HCT116 (cell line): ENCODE data around the gene OR6C2. TPM values are rescaled to one million over a fixed set of nuclear protein-coding genes. Genes with fewer than 3 reads are reported as not detected.

Experiments used
- ATAC-seq: fragments of 200-7000 bp; cut with Tn5 transposase; 2 replicates; pipeline ENCODE4 v1.9.1; 2020; ENCODE audit warnings: mild to moderate bottlenecking, moderate library complexity
- BruUV-seq: library from RNA; stranded (reverse); fragments of 400-500 nt; replicated peaks from 2 replicates; lab custom pipeline; 2021; lab: Mats Ljungman, UMichigan
- CTCF ChIA-PET: fragments of 300-600 bp; sonication (Branson Sonifier 250); formaldehyde crosslinking; loops from one replicate; lab custom pipeline; 2021; ENCODE audit warnings: antibody characterized with exemption; lab: Charles Lee
- POLR2A ChIA-PET: fragments of 300-600, 350-600 bp; sonication (Branson Sonifier 250); formaldehyde crosslinking; loops from one replicate; lab custom pipeline; 2021; ENCODE audit warnings: antibody characterized with exemption; lab: Charles Lee
- RAD21 ChIA-PET, 2 experiments: fragments of 300-600 bp; sonication (Branson Sonifier 250); formaldehyde crosslinking; loops; one replicate each; lab custom pipeline; 2023; ENCODE audit warnings: low total read pairs in 2 of 2; ENCODE audit not compliant: uncharacterized antibody in 2 of 2, unreplicated experiment in 2 of 2, low non-redundant PET in 1 of 2; lab: Charles Lee
- DNase-seq: peaks from one replicate; pipeline ENCODE4 v3.0.0-alpha.2; 2010; ENCODE audit warnings: low read depth, low spot score
- H2AFZ ChIP-seq: fragments of 200-600 bp; shearing (Covaris generic), sonication (generic); 2 replicates; pipeline ENCODE4 v1.6.1; 2017; ENCODE audit warnings: low read depth, mixed run types, mixed read lengths, antibody characterized with exemption, low read length; ENCODE audit not compliant: poor library complexity, severe bottlenecking
- H3K27ac ChIP-seq: 2 replicates; pipeline ENCODE4 v1.5.1; 2012; ENCODE audit warnings: low read depth, low read length
- H3K27me3 ChIP-seq: fragments of 200-600 bp; sonication (generic); 2 replicates; pipeline ENCODE4 v1.6.1; 2016; ENCODE audit warnings: mixed run types, low read length, mixed read lengths; ENCODE audit not compliant: insufficient read depth
- H3K36me3 ChIP-seq, 2 experiments: fragments of 200-500 bp in 1 of 2; fragments of 200-600 bp in 1 of 2; sonication (Bioruptor generic) in 1 of 2; sonication (generic) in 1 of 2; 2 replicates each; pipeline versions ENCODE4 v1.5.1 to v1.6.1; 2014 to 2016; ENCODE audit warnings: low read length in 2 of 2, inconsistent platforms in 1 of 2, mixed read lengths in 1 of 2, mixed run types in 1 of 2; ENCODE audit not compliant: insufficient read depth in 2 of 2, control insufficient read depth in 1 of 2
- H3K4me1 ChIP-seq, 2 experiments: fragments of 200-600 bp in 1 of 2; sonication (generic) in 1 of 2; 2 replicates each; pipeline versions ENCODE4 v1.5.1 to v1.6.1; 2012 to 2017; ENCODE audit warnings: low read length in 2 of 2, inconsistent platforms in 1 of 2, mild to moderate bottlenecking in 1 of 2, mixed read lengths in 1 of 2, mixed run types in 1 of 2, moderate library complexity in 1 of 2; ENCODE audit not compliant: insufficient read depth in 2 of 2, control insufficient read depth in 1 of 2
- H3K4me2 ChIP-seq: fragments of 200-600 bp; sonication (generic); 2 replicates; pipeline ENCODE4 v1.6.1; 2017; ENCODE audit warnings: mixed run types, low read length, mixed read lengths
- H3K4me3 ChIP-seq, 2 experiments: fragments of 200-600 bp in 1 of 2; sonication (generic) in 1 of 2; replicated peaks in 1 of 2; 2 replicates each; pipeline ENCODE4 v1.5.1; 2011 to 2016; ENCODE audit warnings: low read length in 2 of 2, control low read depth in 1 of 2, low read depth in 1 of 2, mild to moderate bottlenecking in 1 of 2, mixed read lengths in 1 of 2, mixed run types in 1 of 2
- H3K79me2 ChIP-seq: fragments of 200-600 bp; sonication (generic); 2 replicates; pipeline ENCODE4 v1.6.1; 2017; ENCODE audit warnings: mild to moderate bottlenecking, mixed run types, low read length, moderate library complexity, mixed read lengths; ENCODE audit not compliant: insufficient read depth
- H3K9ac ChIP-seq: fragments of 200-600 bp; sonication (generic); 2 replicates; pipeline ENCODE4 v1.6.1; 2016; ENCODE audit warnings: low read length, mixed read lengths
- H3K9me2 ChIP-seq: fragments of 200-600 bp; sonication (generic), shearing (Covaris generic); 2 replicates; pipeline ENCODE4 v1.6.1; 2017; ENCODE audit warnings: mixed run types, mild to moderate bottlenecking, moderate library complexity; ENCODE audit not compliant: insufficient read depth
- H3K9me3 ChIP-seq, 2 experiments: fragments of 200-500 bp in 1 of 2; fragments of 200-600 bp in 1 of 2; sonication (Bioruptor generic) in 1 of 2; sonication (generic) in 1 of 2; 2 replicates each; pipeline ENCODE4 v1.6.1; 2014 to 2017; ENCODE audit warnings: low read length in 2 of 2, mixed read lengths in 2 of 2, inconsistent platforms in 1 of 2, low read depth in 1 of 2, mild to moderate bottlenecking in 1 of 2, mixed run types in 1 of 2, moderate library complexity in 1 of 2; ENCODE audit not compliant: control insufficient read depth in 1 of 2, insufficient read depth in 1 of 2
- H4K20me1 ChIP-seq: fragments of 200-600 bp; sonication (generic), shearing (Covaris generic); 2 replicates; pipeline ENCODE4 v1.6.1; 2017; ENCODE audit warnings: mixed run types, mild to moderate bottlenecking, moderate library complexity; ENCODE audit not compliant: insufficient read depth
- CBX3 ChIP-seq: IDR thresholded peaks from 2 replicates; pipeline ENCODE4 v1.6.1; 2012; ENCODE audit warnings: low read depth
- CEBPB ChIP-seq: IDR thresholded peaks from 2 replicates; pipeline ENCODE4 v1.6.1; 2012; ENCODE audit warnings: low read depth
- EGR1 ChIP-seq: IDR thresholded peaks from 2 replicates; pipeline ENCODE4 v1.6.1; 2012; ENCODE audit warnings: low read depth
- ELF1 ChIP-seq: IDR thresholded peaks from 2 replicates; pipeline ENCODE4 v1.6.1; 2012; ENCODE audit warnings: low read depth, borderline replicate concordance
- EZH2phosphoT487 ChIP-seq: fragments of 200-600 bp; IDR thresholded peaks from 2 replicates; pipeline ENCODE4 v1.6.1; 2018; ENCODE audit warnings: antibody characterized with exemption, borderline replicate concordance
- POLR2A ChIP-seq: IDR thresholded peaks from 2 replicates; pipeline ENCODE4 v1.7.0; 2011; ENCODE audit warnings: borderline replicate concordance; ENCODE audit not compliant: insufficient read depth, insufficient read length; ENCODE audit errors: extremely low read depth
- POLR2AphosphoS5 ChIP-seq: IDR thresholded peaks from 2 replicates; pipeline ENCODE4 v1.6.1; 2011; ENCODE audit warnings: mild to moderate bottlenecking, low read depth, low read length, moderate library complexity
- RAD21 ChIP-seq: IDR thresholded peaks from 2 replicates; pipeline ENCODE4 v1.6.1; 2012; ENCODE audit warnings: low read depth, mild to moderate bottlenecking
- SP1 ChIP-seq: IDR thresholded peaks from 2 replicates; pipeline ENCODE4 v1.6.1; 2012; ENCODE audit warnings: low read depth
- SRF ChIP-seq: IDR thresholded peaks from 2 replicates; pipeline ENCODE4 v1.6.1; 2012; ENCODE audit warnings: low read depth
- YY1 ChIP-seq: IDR thresholded peaks from 2 replicates; pipeline ENCODE4 v1.6.1; 2011; ENCODE audit warnings: low read length, low read depth, moderate library complexity, mild to moderate bottlenecking; ENCODE audit not compliant: insufficient replicate concordance; ENCODE audit errors: extremely low read depth
- ZFX ChIP-seq: fragments of 450-650 bp; IDR thresholded peaks from 2 replicates; pipeline ENCODE4 v1.6.1; 2017
- ZNF274 ChIP-seq: fragments of 200-500 bp; sonication (Bioruptor generic); IDR thresholded peaks from 2 replicates; pipeline ENCODE4 v1.6.1; 2014; ENCODE audit warnings: mild to moderate bottlenecking, low read depth, low read length, inconsistent platforms
- intact Hi-C: fragments of 100-400 bp; cut with micrococcal nuclease; formaldehyde crosslinking; loops from 2 replicates; pipeline ENCODE4 v1.10.0; 2022
- total RNA-seq: library from RNA; stranded (reverse); gene quantifications from one replicate; pipeline ENCODE4 v1.2.1, GENCODE V29; 2021; ENCODE audit not compliant: unreplicated experiment
- TF ChIP-seq, protein P1 (sequence below), 3 experiments: fragments of 200-600 bp in 1 of 3; sonication (generic) in 1 of 3; IDR thresholded peaks in 2 of 3; conservative IDR thresholded peaks in 1 of 3; 2 replicates each; pipeline ENCODE4 v1.5.1; 2012 to 2017; ENCODE audit warnings: low read depth in 2 of 3, low read length in 2 of 3, antibody characterized with exemption in 1 of 3, borderline replicate concordance in 1 of 3, control low read depth in 1 of 3, mild to moderate bottlenecking in 1 of 3, mixed read lengths in 1 of 3, mixed run types in 1 of 3, moderate library complexity in 1 of 3; ENCODE audit not compliant: insufficient read depth in 1 of 3
- TF ChIP-seq, protein P2 (sequence below): IDR thresholded peaks from 2 replicates; pipeline ENCODE4 v1.6.1; 2012
- TF ChIP-seq, protein P3 (sequence below): IDR thresholded peaks from 2 replicates; pipeline ENCODE4 v1.6.1; 2012

OR6C2 gene
- total RNA-seq, 1 experiment from 2014 or later, result not detected

DNA sequence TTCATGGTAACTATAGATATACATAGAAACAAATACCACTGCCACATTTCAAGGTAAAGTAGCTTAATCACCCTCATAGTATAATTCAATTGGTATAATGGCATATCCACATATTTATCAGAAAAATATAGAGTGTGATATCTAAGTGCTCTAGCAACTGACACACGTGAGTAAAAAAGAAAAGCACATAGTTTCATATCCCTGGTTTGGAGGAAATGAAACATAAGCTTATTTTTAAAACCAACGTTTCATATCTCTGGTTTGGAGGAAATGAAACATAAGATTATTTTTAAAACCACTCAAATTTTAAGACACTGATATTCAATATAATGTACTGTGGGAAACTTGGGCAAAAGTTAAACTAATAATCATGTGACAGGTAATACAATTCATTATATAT is 24.0 kb downstream of the OR6C2 start:
- no peaks in the 10 kb centered on the region for H3K9me2 ChIP-seq
- ATAC-seq, result no peak
- H3K9me3 ChIP-seq, result no peaks in the 10 kb centered on the region
- H2AFZ ChIP-seq, result no peak overlapping the region
- H3K27me3 ChIP-seq, result peaks cover 16% of the 10 kb centered on the region
- RAD21 ChIA-PET, result no interaction called here
- no peaks in the 10 kb centered on the region for H3K79me2 ChIP-seq
- H3K4me1 ChIP-seq, result no peaks in the 10 kb centered on the region
- CTCF ChIA-PET, result no interaction called here
- DNase-seq, result no peak
- BruUV-seq, result no TSS peak
- TF ChIP-seq EZH2phosphoT487 (no peak), SP1 (no peak), EGR1 (no peak), POLR2A (no peak), ZFX (no peak), SRF (no peak), YY1 (no peak), CBX3 (no peak), ZNF274 (no peak), ELF1 (no peak), CEBPB (no peak), POLR2AphosphoS5 (no peak), RAD21 (no peak)
- TF ChIP-seq, protein P1, sequence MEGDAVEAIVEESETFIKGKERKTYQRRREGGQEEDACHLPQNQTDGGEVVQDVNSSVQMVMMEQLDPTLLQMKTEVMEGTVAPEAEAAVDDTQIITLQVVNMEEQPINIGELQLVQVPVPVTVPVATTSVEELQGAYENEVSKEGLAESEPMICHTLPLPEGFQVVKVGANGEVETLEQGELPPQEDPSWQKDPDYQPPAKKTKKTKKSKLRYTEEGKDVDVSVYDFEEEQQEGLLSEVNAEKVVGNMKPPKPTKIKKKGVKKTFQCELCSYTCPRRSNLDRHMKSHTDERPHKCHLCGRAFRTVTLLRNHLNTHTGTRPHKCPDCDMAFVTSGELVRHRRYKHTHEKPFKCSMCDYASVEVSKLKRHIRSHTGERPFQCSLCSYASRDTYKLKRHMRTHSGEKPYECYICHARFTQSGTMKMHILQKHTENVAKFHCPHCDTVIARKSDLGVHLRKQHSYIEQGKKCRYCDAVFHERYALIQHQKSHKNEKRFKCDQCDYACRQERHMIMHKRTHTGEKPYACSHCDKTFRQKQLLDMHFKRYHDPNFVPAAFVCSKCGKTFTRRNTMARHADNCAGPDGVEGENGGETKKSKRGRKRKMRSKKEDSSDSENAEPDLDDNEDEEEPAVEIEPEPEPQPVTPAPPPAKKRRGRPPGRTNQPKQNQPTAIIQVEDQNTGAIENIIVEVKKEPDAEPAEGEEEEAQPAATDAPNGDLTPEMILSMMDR (IDR thresholded peaks at IDR 0.05 in 2 of 3, conservative IDR thresholded peaks at IDR 0.05 in 1 of 3; ENCODE audit: borderline replicate concordance in 1 of 3, insufficient read depth in 1 of 3, low read depth in 2 of 3, low read length in 2 of 3), result no peak
- TF ChIP-seq, protein P2, sequence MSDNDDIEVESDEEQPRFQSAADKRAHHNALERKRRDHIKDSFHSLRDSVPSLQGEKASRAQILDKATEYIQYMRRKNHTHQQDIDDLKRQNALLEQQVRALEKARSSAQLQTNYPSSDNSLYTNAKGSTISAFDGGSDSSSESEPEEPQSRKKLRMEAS, result no peak
- TF ChIP-seq, protein P3, sequence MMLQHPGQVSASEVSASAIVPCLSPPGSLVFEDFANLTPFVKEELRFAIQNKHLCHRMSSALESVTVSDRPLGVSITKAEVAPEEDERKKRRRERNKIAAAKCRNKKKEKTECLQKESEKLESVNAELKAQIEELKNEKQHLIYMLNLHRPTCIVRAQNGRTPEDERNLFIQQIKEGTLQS, result no peak
- POLR2A ChIA-PET, result no interaction called here
- H3K4me2 ChIP-seq, result no peak overlapping the region
- no peak overlapping the region for H3K27ac ChIP-seq
- H3K36me3 ChIP-seq, result no peaks in the 10 kb centered on the region
- H3K9ac ChIP-seq, result no peak overlapping the region
- no peaks in the 10 kb centered on the region for H4K20me1 ChIP-seq
- H3K4me3 ChIP-seq, result no peak overlapping the region
- intact Hi-C loops, result no loop called here
